OCI-LY1 (cell line): ENCODE results near the gene NCCRP1.
A peak's percentile ranks its signal among the peaks of the same experiment; 100 is the strongest.
"Not testable (repeated sequence)": the region's sequence is repeated elsewhere in the genome, so short reads cannot be mapped to it uniquely, and the experiment has no call there.

Source experiments
- H2AFZ ChIP-seq: fragments of 200-600 bp; sonication (generic), shearing (Covaris generic); 2 replicates; pipeline ENCODE4 v1.6.0; 2014; ENCODE audit warnings: antibody characterized with exemption, mild to moderate bottlenecking, low read length
- H3F3A ChIP-seq: fragments of 200-600 bp; sonication (generic), shearing (Covaris generic); 2 replicates; pipeline ENCODE4 v1.6.0; 2014; ENCODE audit warnings: mild to moderate bottlenecking, antibody characterized with exemption, low read length, moderate library complexity; ENCODE audit not compliant: insufficient read depth
- H3K27ac ChIP-seq: fragments of 200-600 bp; sonication (generic); 2 replicates; pipeline ENCODE4 v1.5.1; 2014; ENCODE audit warnings: low read length, mixed run types, mild to moderate bottlenecking, low read depth; ENCODE audit not compliant: poor library complexity, severe bottlenecking
- H3K27me3 ChIP-seq: fragments of 200-600 bp; sonication (generic); 2 replicates; pipeline ENCODE4 v1.6.0; 2014; ENCODE audit warnings: antibody characterized with exemption, mild to moderate bottlenecking, low read length, moderate library complexity; ENCODE audit not compliant: insufficient read depth
- H3K36me3 ChIP-seq: fragments of 200-600 bp; sonication (generic); 2 replicates; pipeline ENCODE4 v1.6.1; 2014; ENCODE audit warnings: mild to moderate bottlenecking, antibody characterized with exemption, low read length, moderate library complexity, mixed read lengths; ENCODE audit not compliant: insufficient read depth
- H3K4me1 ChIP-seq: fragments of 200-600 bp; sonication (generic); 2 replicates; pipeline ENCODE4 v1.5.1; 2014; ENCODE audit warnings: mild to moderate bottlenecking, low read length, moderate library complexity; ENCODE audit not compliant: insufficient read depth, severe bottlenecking
- H3K4me2 ChIP-seq: fragments of 200-600 bp; sonication (generic), shearing (Covaris generic); 2 replicates; pipeline ENCODE4 v1.6.1; 2014; ENCODE audit warnings: low read length
- H3K4me3 ChIP-seq: fragments of 200-600 bp; sonication (generic); 2 replicates; pipeline ENCODE4 v1.5.1; 2014; ENCODE audit warnings: low read length, low read depth, mild to moderate bottlenecking, mixed read lengths; ENCODE audit not compliant: poor library complexity, severe bottlenecking
- H3K79me2 ChIP-seq: fragments of 200-600 bp; shearing (Covaris generic); 2 replicates; pipeline ENCODE4 v1.6.1; 2016; ENCODE audit warnings: mixed run types, low read length, mixed read lengths; ENCODE audit not compliant: insufficient read depth
- H3K9ac ChIP-seq: fragments of 200-600 bp; sonication (generic), shearing (Covaris generic); 2 replicates; pipeline ENCODE4 v1.6.1; 2014; ENCODE audit warnings: mild to moderate bottlenecking, low read length, mixed read lengths
- H3K9me2 ChIP-seq: fragments of 200-600 bp; sonication (generic), shearing (Covaris generic); 2 replicates; pipeline ENCODE4 v1.6.1; 2014; ENCODE audit warnings: low read depth, mild to moderate bottlenecking, low read length, mixed read lengths
- H3K9me3 ChIP-seq: fragments of 200-600 bp; shearing (Covaris generic); 2 replicates; pipeline ENCODE4 v1.6.1; 2014; ENCODE audit warnings: low read length, mixed read lengths
- H4K20me1 ChIP-seq: fragments of 200-600 bp; sonication (generic), shearing (Covaris generic); 2 replicates; pipeline ENCODE4 v1.6.0; 2016; ENCODE audit warnings: mild to moderate bottlenecking, low read length; ENCODE audit not compliant: insufficient read depth
- CTCF ChIP-seq: fragments of 200-600 bp; sonication (generic), shearing (Covaris generic); IDR thresholded peaks from 2 replicates; pipeline ENCODE4 v1.5.1; 2017; ENCODE audit warnings: mild to moderate bottlenecking, antibody characterized with exemption, low read length, moderate library complexity, mixed read lengths
- EZH2 ChIP-seq: fragments of 200-600 bp; sonication (generic), shearing (Covaris generic); IDR thresholded peaks from 2 replicates; pipeline ENCODE4 v1.8.0; 2017; ENCODE audit warnings: borderline replicate concordance, mixed run types, mild to moderate bottlenecking, antibody characterized with exemption, low read length, moderate library complexity, mixed read lengths

NCCRP1 gene

GRCh38 chr19:39212375-39212742 is 15.6 kb downstream of the NCCRP1 start:
- H3K4me3 ChIP-seq: no peak overlapping the region
- no peak overlapping the region for H3K27ac ChIP-seq
- no peaks in the 10 kb centered on the region; the same call in 1 of the 2 replicates for H3K36me3 ChIP-seq
- H3K4me1 ChIP-seq: no peaks in the 10 kb centered on the region
- H3K79me2 ChIP-seq: no peaks in the 10 kb centered on the region
- TF ChIP-seq EZH2: no peak
- TF ChIP-seq CTCF: peak; percentile 69
- no peak overlapping the region for H3K9ac ChIP-seq
- H3K27me3 ChIP-seq: peaks cover 4% of the 10 kb centered on the region; the same call in 1 of the 2 replicates
- H3K9me3 ChIP-seq: no peaks in the 10 kb centered on the region
- no peak overlapping the region for H2AFZ ChIP-seq
- H3K4me2 ChIP-seq: no peak overlapping the region
- no peaks in the 10 kb centered on the region for H3K9me2 ChIP-seq
- H3F3A ChIP-seq: no peaks in the 10 kb centered on the region
- no peaks in the 10 kb centered on the region for H4K20me1 ChIP-seq

GRCh38 chr19:39215323-39215722 is 18.6 kb downstream of the NCCRP1 start:
- not testable (repeated sequence) for H3K36me3 ChIP-seq, H3F3A ChIP-seq, H3K4me1 ChIP-seq, H3K27me3 ChIP-seq, H3K27ac ChIP-seq, H3K79me2 ChIP-seq, H3K4me2 ChIP-seq, H2AFZ ChIP-seq, H3K9me2 ChIP-seq, H3K9me3 ChIP-seq, H4K20me1 ChIP-seq, H3K9ac ChIP-seq, H3K4me3 ChIP-seq

GRCh38 chr19:39217094-39217493 is 20.3 kb downstream of the NCCRP1 start:
- H3K4me2 ChIP-seq: no peak overlapping the region
- no peaks in the 10 kb centered on the region for H3K9me2 ChIP-seq
- H2AFZ ChIP-seq: no peak overlapping the region
- no peaks in the 10 kb centered on the region for H3K4me1 ChIP-seq
- peaks cover 4% of the 10 kb centered on the region; the same call in 1 of the 2 replicates for H3K27me3 ChIP-seq
- no peaks in the 10 kb centered on the region; the same call in 1 of the 2 replicates for H3K36me3 ChIP-seq
- no peaks in the 10 kb centered on the region for H4K20me1 ChIP-seq
- no peak overlapping the region for H3K27ac ChIP-seq
- no peaks in the 10 kb centered on the region for H3F3A ChIP-seq
- H3K4me3 ChIP-seq: no peak overlapping the region
- H3K9ac ChIP-seq: no peak overlapping the region
- TF ChIP-seq EZH2 (no peak), CTCF (no peak)
- no peaks in the 10 kb centered on the region for H3K79me2 ChIP-seq
- no peaks in the 10 kb centered on the region for H3K9me3 ChIP-seq

GRCh38 chr19:39218230-39219007 is 21.7 kb downstream of the NCCRP1 start:
- H3K27me3 ChIP-seq: peaks cover 4% of the 10 kb centered on the region; the same call in 1 of the 2 replicates
- H3K27ac ChIP-seq: no peak overlapping the region
- H3K4me1 ChIP-seq: no peaks in the 10 kb centered on the region
- no peaks in the 10 kb centered on the region for H3K79me2 ChIP-seq
- H4K20me1 ChIP-seq: no peaks in the 10 kb centered on the region
- no peak overlapping the region for H3K4me2 ChIP-seq
- H3K9ac ChIP-seq: no peak overlapping the region
- no peak overlapping the region for H2AFZ ChIP-seq
- H3K9me3 ChIP-seq: no peaks in the 10 kb centered on the region
- no peaks in the 10 kb centered on the region; the same call in 1 of the 2 replicates for H3K36me3 ChIP-seq
- H3K9me2 ChIP-seq: no peaks in the 10 kb centered on the region
- no peaks in the 10 kb centered on the region for H3F3A ChIP-seq
- no peak for TF ChIP-seq EZH2
- no peak for TF ChIP-seq CTCF
- no peak overlapping the region for H3K4me3 ChIP-seq

- not testable (repeated sequence) for H3K4me2 ChIP-seq, H3K4me3 ChIP-seq, H3K9me2 ChIP-seq
These were observed 22.3 kb downstream of the NCCRP1 start for GRCh38 chr19:39219108-39219507.

More at GRCh38 chr19:39219108-39219507, 22.3 kb downstream of the NCCRP1 start:
- H4K20me1 ChIP-seq, H3K4me1 ChIP-seq, H3K9me3 ChIP-seq, H3K27ac ChIP-seq, H3K79me2 ChIP-seq, H3K36me3 ChIP-seq, H3K9ac ChIP-seq, H3K27me3 ChIP-seq, H3F3A ChIP-seq, H2AFZ ChIP-seq: not testable (repeated sequence)
